Endothelial cell of umbilical vein (primary cell): ENCODE results near the gene KATNB1. TPM values are rescaled to one million over a fixed set of nuclear protein-coding genes. Genes with fewer than 3 reads are reported as not detected.

Experiments
- BruUV-seq: library from RNA; stranded (reverse); fragments of 400-500 nt; replicated peaks from 2 replicates; lab custom pipeline; 2021; lab: Mats Ljungman, UMichigan
- CTCF ChIA-PET: fragments of 300-600, 350-600 bp; sonication (Branson Sonifier 250); formaldehyde crosslinking; loops from one replicate; lab custom pipeline; 2021; ENCODE audit warnings: antibody characterized with exemption, inconsistent platforms; lab: Charles Lee
- POLR2A ChIA-PET: fragments of 300-600, 350-600 bp; sonication (Branson Sonifier 250); formaldehyde crosslinking; loops from one replicate; lab custom pipeline; 2021; ENCODE audit warnings: antibody characterized with exemption, inconsistent platforms; lab: Charles Lee
- DNase-seq: peaks from one replicate; pipeline ENCODE4 v3.0.0-alpha.2; 2011; ENCODE audit warnings: low read depth, low spot score
- FAIRE-seq: peaks from 2 replicates; lab custom pipeline; 2011; peaks lifted over from hg19 to GRCh38; lab: Jason Lieb, UNC
- H2AFZ ChIP-seq: 2 replicates; pipeline ENCODE4 v1.6.0; 2012; ENCODE audit warnings: low read depth, low read length, control low read depth, inconsistent platforms
- H3K27ac ChIP-seq: 2 replicates; pipeline ENCODE4 v1.5.1; 2011; ENCODE audit warnings: low read depth, mild to moderate bottlenecking, control low read depth, low read length, moderate library complexity; ENCODE audit not compliant: insufficient read depth
- H3K27me3 ChIP-seq, 2 experiments: 2 replicates each; pipeline versions ENCODE4 v1.6.0 to v1.6.1; 2011; ENCODE audit warnings: low read length in 2 of 2, mixed read lengths in 1 of 2; ENCODE audit not compliant: control insufficient read depth in 2 of 2, insufficient read depth in 2 of 2
- H3K36me3 ChIP-seq, 2 experiments: 2 replicates in 1 of 2; 3 replicates in 1 of 2; pipeline ENCODE4 v1.5.1; 2011; ENCODE audit warnings: low read length in 2 of 2, mild to moderate bottlenecking in 1 of 2, moderate library complexity in 1 of 2; ENCODE audit not compliant: control insufficient read depth in 2 of 2, insufficient read depth in 2 of 2; ENCODE audit errors: extremely low read depth in 1 of 2
- H3K4me1 ChIP-seq: 3 replicates; pipeline ENCODE4 v1.5.1; 2011; ENCODE audit warnings: mild to moderate bottlenecking, low read length; ENCODE audit not compliant: control insufficient read depth, insufficient read depth; ENCODE audit errors: extremely low read depth
- H3K4me2 ChIP-seq: 2 replicates; pipeline ENCODE4 v1.6.1; 2011; ENCODE audit warnings: low read length, control low read depth, mixed read lengths; ENCODE audit not compliant: insufficient read depth
- H3K4me3 ChIP-seq, 3 experiments: fragments of 200-600 bp in 1 of 3; sonication (generic), shearing (Covaris generic) in 1 of 3; replicated peaks in 1 of 3; 2 replicates each; pipeline ENCODE4 v1.5.1; 2011 to 2016; ENCODE audit warnings: control low read depth in 3 of 3, low read length in 3 of 3, mild to moderate bottlenecking in 2 of 3, inconsistent platforms in 1 of 3, low read depth in 1 of 3, moderate library complexity in 1 of 3; ENCODE audit not compliant: insufficient read depth in 1 of 3
- H3K79me2 ChIP-seq: 2 replicates; pipeline ENCODE4 v1.6.0; 2012; ENCODE audit warnings: low read length, inconsistent platforms; ENCODE audit not compliant: control insufficient read depth, insufficient read depth
- H3K9ac ChIP-seq: replicated peaks from 2 replicates; pipeline ENCODE3; 2011; ENCODE audit warnings: low read length, control low read depth; ENCODE audit not compliant: insufficient read depth; ENCODE audit errors: extremely low read depth
- H3K9me1 ChIP-seq: replicated peaks from 3 replicates; pipeline ENCODE4 v1.6.0; 2011; ENCODE audit warnings: mild to moderate bottlenecking, low read length; ENCODE audit not compliant: control insufficient read depth, insufficient read depth; ENCODE audit errors: extremely low read depth
- H3K9me3 ChIP-seq: replicated peaks from 2 replicates; pipeline ENCODE4 v1.5.1; 2012; ENCODE audit warnings: low read length, inconsistent platforms; ENCODE audit not compliant: control insufficient read depth, insufficient read depth
- H4K20me1 ChIP-seq: replicated peaks from 2 replicates; pipeline ENCODE3; 2011; ENCODE audit warnings: mild to moderate bottlenecking, low read length; ENCODE audit not compliant: control insufficient read depth, insufficient read depth; ENCODE audit errors: extremely low read depth
- CTCF ChIP-seq, 2 donors: IDR thresholded peaks; 1 replicate in 1 of 2; 2 replicates in 1 of 2; pipeline ENCODE4 v1.5.1; 2011; ENCODE audit warnings: low read length in 2 of 2, mild to moderate bottlenecking in 2 of 2, moderate library complexity in 2 of 2, control low read depth in 1 of 2, inconsistent platforms in 1 of 2, low read depth in 1 of 2; ENCODE audit not compliant: insufficient read depth in 1 of 2; ENCODE audit errors: extremely low read depth in 1 of 2
- EZH2 ChIP-seq: IDR thresholded peaks from 2 replicates; pipeline ENCODE4 v1.6.1; 2012; ENCODE audit warnings: borderline replicate concordance, low read depth, mild to moderate bottlenecking, moderate library complexity, low read length, inconsistent platforms; ENCODE audit not compliant: severe bottlenecking
- FOS ChIP-seq: IDR thresholded peaks from 2 replicates; pipeline ENCODE4 v1.6.1; 2011; ENCODE audit warnings: mild to moderate bottlenecking, low read length, moderate library complexity, borderline replicate concordance; ENCODE audit not compliant: insufficient read depth
- GATA2 ChIP-seq: IDR thresholded peaks from 2 replicates; pipeline ENCODE4 v1.7.0; 2011; ENCODE audit warnings: low read depth, mild to moderate bottlenecking, moderate library complexity, mixed read lengths, low read length; ENCODE audit not compliant: insufficient read length, insufficient read depth
- JUN ChIP-seq: IDR thresholded peaks from 2 replicates; pipeline ENCODE4 v1.6.1; 2011; ENCODE audit warnings: borderline replicate concordance, low read depth; ENCODE audit not compliant: insufficient read length, insufficient read depth
- MYC ChIP-seq: IDR thresholded peaks from one replicate; pipeline ENCODE4 v1.6.1; 2011; ENCODE audit warnings: mild to moderate bottlenecking, low read depth, low read length
- POLR2A ChIP-seq: IDR thresholded peaks from 2 replicates; pipeline ENCODE4 v1.6.1; 2012; ENCODE audit warnings: low read depth, mild to moderate bottlenecking, control low read depth, low read length
- POLR2AphosphoS5 ChIP-seq: IDR thresholded peaks from 2 replicates; pipeline ENCODE4 v1.6.1; 2012; ENCODE audit warnings: low read depth, mild to moderate bottlenecking, control low read depth, low read length, moderate library complexity; ENCODE audit not compliant: insufficient read depth
- dilution Hi-C: fragments of 300-500 bp; cut with MboI; formaldehyde crosslinking; loops from one replicate; pipeline ENCODE4 v1.15.0; 2019; ENCODE audit warnings: low sequenced_read_pairs; ENCODE audit not compliant: extremely low pct_ligation_motif_present
- intact Hi-C: fragments of 100-400 bp; cut with micrococcal nuclease; formaldehyde crosslinking; loops from one replicate; pipeline ENCODE4 v1.10.0; 2022
- polyA plus RNA-seq, 4 experiments: library from polyadenylated mRNA; depleted of rRNA in 3 of 4; stranded (reverse) in 3 of 4; unstranded in 1 of 4; fragments of >200 nt; gene quantifications; 2 replicates each; pipeline versions ENCODE4 v1.2.1 to v1.2.3, GENCODE V29; 2011 to 2012; ENCODE audit warnings: missing spikeins in 1 of 4
- total RNA-seq: library from RNA; stranded (reverse); gene quantifications from 2 replicates; pipeline ENCODE4 v1.2.3, GENCODE V29; 2021
- TF ChIP-seq, protein P1 (sequence below): IDR thresholded peaks from 2 replicates; pipeline ENCODE4 v1.6.1; 2011; ENCODE audit not compliant: insufficient read depth, insufficient read length

The KATNB1 gene
- total and polyA plus RNA-seq, 2 donors (not counting 3 experiments of a cell fraction or from before 2014, with no cell fraction given) = 25.9 to 35.9 TPM

GRCh38 chr16:57690782-57691471 is 44.6 kb upstream of the KATNB1 start:
- no peak overlapping the region for H3K9ac ChIP-seq
- no peak for TF ChIP-seq CTCF (IDR thresholded peaks at IDR 0.05; ENCODE audit: extremely low read depth in 1 of 2, insufficient read depth in 1 of 2, low read depth in 1 of 2, low read length in 2 of 2)
- no peak for TF ChIP-seq EZH2
- no peak overlapping the region for H3K27ac ChIP-seq
- intact Hi-C loops (no loop called here), dilution Hi-C loops (no loop called here)
- no peaks in the 10 kb centered on the region for H3K9me3 ChIP-seq
- no peak for DNase-seq
- POLR2A ChIA-PET = no interaction called here
- no peaks in the 10 kb centered on the region for H3K79me2 ChIP-seq
- peaks cover 4 to 7% of the 10 kb centered on the region in 2 experiments for H3K27me3 ChIP-seq
- no peak for FAIRE-seq
- H3K4me1 ChIP-seq = no peaks in the 10 kb centered on the region
- no peaks in the 10 kb centered on the region for H3K9me1 ChIP-seq
- H3K4me2 ChIP-seq = no peak overlapping the region
- no TSS peak for BruUV-seq
- no peaks in the 10 kb centered on the region for H3K36me3 ChIP-seq
- CTCF ChIA-PET = no interaction called here
- no peak overlapping the region for H2AFZ ChIP-seq
- H3K4me3 ChIP-seq = no peak overlapping the region
- no peaks in the 10 kb centered on the region for H4K20me1 ChIP-seq

DNA sequence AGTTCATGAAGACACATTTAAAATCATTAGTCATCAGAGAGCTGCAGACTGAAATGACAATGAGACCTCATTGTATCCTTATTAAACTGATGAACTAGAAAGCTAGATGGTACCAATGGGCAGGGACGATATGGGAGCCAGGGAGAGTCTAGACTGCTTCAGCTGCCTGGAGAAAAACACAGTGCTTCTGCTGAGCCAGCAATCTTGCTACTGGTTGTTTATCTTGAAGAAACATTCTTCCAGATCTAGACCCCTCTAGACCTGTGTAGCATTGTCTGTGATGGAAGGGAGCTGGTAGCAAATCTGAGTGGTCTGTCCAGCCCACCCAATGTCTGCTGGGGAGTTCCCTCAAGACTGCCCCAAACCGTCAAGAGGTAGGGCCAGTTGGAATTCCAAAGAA is 42.9 kb upstream of the KATNB1 start:
- peaks cover 2 to 5% of the 10 kb centered on the region in 2 experiments for H3K27me3 ChIP-seq
- no peaks in the 10 kb centered on the region for H3K9me1 ChIP-seq
- H3K4me3 ChIP-seq = no peak overlapping the region
- FAIRE-seq (no peak), DNase-seq (no peak)
- CTCF ChIA-PET = interaction anchor here (1.5 kb wide), 1 partner anchor 117 kb away, joined by 4 read pairs; no protein-coding TSS in a partner anchor
- H2AFZ ChIP-seq = no peak overlapping the region
- H3K4me2 ChIP-seq = no peak overlapping the region
- dilution Hi-C loops (no loop called here), intact Hi-C loops (no loop called here)
- H3K79me2 ChIP-seq = no peaks in the 10 kb centered on the region
- no TSS peak for BruUV-seq
- no peaks in the 10 kb centered on the region for H3K4me1 ChIP-seq
- no peaks in the 10 kb centered on the region for H4K20me1 ChIP-seq
- no peaks in the 10 kb centered on the region for H3K36me3 ChIP-seq
- no peak overlapping the region for H3K9ac ChIP-seq
- H3K27ac ChIP-seq = no peak overlapping the region
- H3K9me3 ChIP-seq = no peaks in the 10 kb centered on the region
- POLR2A ChIA-PET = no interaction called here
- TF ChIP-seq POLR2AphosphoS5 (no peak), FOS (no peak), CTCF (IDR thresholded peaks at IDR 0.05; ENCODE audit: extremely low read depth in 1 of 2, insufficient read depth in 1 of 2, low read depth in 1 of 2, low read length in 2 of 2) (no peak), JUN (no peak), MYC (no peak), GATA2 (no peak), POLR2A (no peak)
- TF ChIP-seq, protein P1, sequence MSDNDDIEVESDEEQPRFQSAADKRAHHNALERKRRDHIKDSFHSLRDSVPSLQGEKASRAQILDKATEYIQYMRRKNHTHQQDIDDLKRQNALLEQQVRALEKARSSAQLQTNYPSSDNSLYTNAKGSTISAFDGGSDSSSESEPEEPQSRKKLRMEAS = no peak
